C4-2B (cell line): ENCODE data around the gene FAF1.

Experiments used
- CTCF ChIP-seq: fragments of 450-650 bp; conservative IDR thresholded peaks from 2 replicates; pipeline ENCODE4 v1.5.1; 2017; ENCODE audit warnings: mild to moderate bottlenecking
- ZFX ChIP-seq: fragments of 450-650 bp; IDR thresholded peaks from 2 replicates; pipeline ENCODE4 v1.6.1; 2017

GRCh38 chr1:50880373-50880772 is 79.7 kb downstream of the FAF1 start:
- TF ChIP-seq CTCF = no peak
- no peak for TF ChIP-seq ZFX
